ENCODE data around the gene GSG1L2. TPM values are rescaled to one million over a fixed set of nuclear protein-coding genes. Genes with fewer than 3 reads are reported as not detected.

Gene GSG1L2
- total RNA-seq, 1 experiment from 2014 or later: not detected

DNA sequence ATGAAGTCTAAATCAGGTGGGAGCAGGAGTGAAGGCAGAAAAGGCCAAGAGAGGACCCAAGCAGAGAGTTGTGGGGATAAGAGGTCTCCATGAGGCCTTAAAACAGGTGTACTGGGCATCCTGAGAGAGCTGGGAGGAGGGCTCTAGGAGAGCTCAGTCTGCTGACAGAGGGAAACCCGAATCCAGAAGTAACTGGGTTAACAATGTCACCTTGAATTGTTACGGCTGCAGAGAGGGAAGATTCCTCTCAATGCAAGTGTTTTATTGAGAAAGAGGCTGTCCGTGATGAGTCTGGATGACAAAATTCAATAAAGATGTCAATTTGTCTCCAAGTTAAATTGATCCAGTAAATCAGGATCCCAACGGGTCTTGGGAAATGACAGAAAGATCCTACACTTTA lies 38.8 kb downstream of the GSG1L2 start:
- no peak overlapping the region for H3K27ac ChIP-seq (ENCODE audit: low read depth, low read length)
- peaks cover 21% of the 10 kb centered on the region; the same call in 1 of the 2 replicates for H3K27me3 ChIP-seq (ENCODE audit: insufficient read depth, low read length)
- no peaks in the 10 kb centered on the region for H3K9me2 ChIP-seq (ENCODE audit: insufficient read depth)
- no peak overlapping the region for H3K4me2 ChIP-seq (ENCODE audit: low read length)
- H3K4me3 ChIP-seq (replicated peaks in 1 of 2; ENCODE audit: low read depth in 1 of 2, low read length in 2 of 2): no peak overlapping the region
- DNase-seq (ENCODE audit: low read depth, low spot score) (no peak), ATAC-seq (no peak)
- intact Hi-C loops (cut with micrococcal nuclease): no loop called here
- CTCF ChIA-PET: no interaction called here
- TF ChIP-seq RAD21 (IDR thresholded peaks at IDR 0.05; ENCODE audit: low read depth) (no peak), ZFX (IDR thresholded peaks at IDR 0.05) (no peak), EZH2phosphoT487 (IDR thresholded peaks at IDR 0.05; ENCODE audit: borderline replicate concordance) (no peak), EZH2 (IDR thresholded peaks at IDR 0.05) (no peak), SRF (IDR thresholded peaks at IDR 0.05; ENCODE audit: low read depth) (no peak), YY1 (IDR thresholded peaks at IDR 0.05; ENCODE audit: extremely low read depth, insufficient replicate concordance, low read depth, low read length) (no peak), TCF7L2 (IDR thresholded peaks at IDR 0.05; ENCODE audit: borderline replicate concordance, extremely low read depth, insufficient read depth, insufficient read length) (no peak), ZNF274 (IDR thresholded peaks at IDR 0.05; ENCODE audit: low read depth, low read length) (no peak), CBX3 (IDR thresholded peaks at IDR 0.05; ENCODE audit: low read depth) (no peak)
- TF ChIP-seq, protein P1, sequence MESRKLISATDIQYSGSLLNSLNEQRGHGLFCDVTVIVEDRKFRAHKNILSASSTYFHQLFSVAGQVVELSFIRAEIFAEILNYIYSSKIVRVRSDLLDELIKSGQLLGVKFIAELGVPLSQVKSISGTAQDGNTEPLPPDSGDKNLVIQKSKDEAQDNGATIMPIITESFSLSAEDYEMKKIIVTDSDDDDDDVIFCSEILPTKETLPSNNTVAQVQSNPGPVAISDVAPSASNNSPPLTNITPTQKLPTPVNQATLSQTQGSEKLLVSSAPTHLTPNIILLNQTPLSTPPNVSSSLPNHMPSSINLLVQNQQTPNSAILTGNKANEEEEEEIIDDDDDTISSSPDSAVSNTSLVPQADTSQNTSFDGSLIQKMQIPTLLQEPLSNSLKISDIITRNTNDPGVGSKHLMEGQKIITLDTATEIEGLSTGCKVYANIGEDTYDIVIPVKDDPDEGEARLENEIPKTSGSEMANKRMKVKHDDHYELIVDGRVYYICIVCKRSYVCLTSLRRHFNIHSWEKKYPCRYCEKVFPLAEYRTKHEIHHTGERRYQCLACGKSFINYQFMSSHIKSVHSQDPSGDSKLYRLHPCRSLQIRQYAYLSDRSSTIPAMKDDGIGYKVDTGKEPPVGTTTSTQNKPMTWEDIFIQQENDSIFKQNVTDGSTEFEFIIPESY (IDR thresholded peaks at IDR 0.05; ENCODE audit: extremely low read depth, insufficient replicate concordance, low read length): no peak
- TF ChIP-seq, protein P2, sequence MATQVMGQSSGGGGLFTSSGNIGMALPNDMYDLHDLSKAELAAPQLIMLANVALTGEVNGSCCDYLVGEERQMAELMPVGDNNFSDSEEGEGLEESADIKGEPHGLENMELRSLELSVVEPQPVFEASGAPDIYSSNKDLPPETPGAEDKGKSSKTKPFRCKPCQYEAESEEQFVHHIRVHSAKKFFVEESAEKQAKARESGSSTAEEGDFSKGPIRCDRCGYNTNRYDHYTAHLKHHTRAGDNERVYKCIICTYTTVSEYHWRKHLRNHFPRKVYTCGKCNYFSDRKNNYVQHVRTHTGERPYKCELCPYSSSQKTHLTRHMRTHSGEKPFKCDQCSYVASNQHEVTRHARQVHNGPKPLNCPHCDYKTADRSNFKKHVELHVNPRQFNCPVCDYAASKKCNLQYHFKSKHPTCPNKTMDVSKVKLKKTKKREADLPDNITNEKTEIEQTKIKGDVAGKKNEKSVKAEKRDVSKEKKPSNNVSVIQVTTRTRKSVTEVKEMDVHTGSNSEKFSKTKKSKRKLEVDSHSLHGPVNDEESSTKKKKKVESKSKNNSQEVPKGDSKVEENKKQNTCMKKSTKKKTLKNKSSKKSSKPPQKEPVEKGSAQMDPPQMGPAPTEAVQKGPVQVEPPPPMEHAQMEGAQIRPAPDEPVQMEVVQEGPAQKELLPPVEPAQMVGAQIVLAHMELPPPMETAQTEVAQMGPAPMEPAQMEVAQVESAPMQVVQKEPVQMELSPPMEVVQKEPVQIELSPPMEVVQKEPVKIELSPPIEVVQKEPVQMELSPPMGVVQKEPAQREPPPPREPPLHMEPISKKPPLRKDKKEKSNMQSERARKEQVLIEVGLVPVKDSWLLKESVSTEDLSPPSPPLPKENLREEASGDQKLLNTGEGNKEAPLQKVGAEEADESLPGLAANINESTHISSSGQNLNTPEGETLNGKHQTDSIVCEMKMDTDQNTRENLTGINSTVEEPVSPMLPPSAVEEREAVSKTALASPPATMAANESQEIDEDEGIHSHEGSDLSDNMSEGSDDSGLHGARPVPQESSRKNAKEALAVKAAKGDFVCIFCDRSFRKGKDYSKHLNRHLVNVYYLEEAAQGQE (IDR thresholded peaks at IDR 0.05; ENCODE audit: low read depth): no peak
- TF ChIP-seq, protein P3, sequence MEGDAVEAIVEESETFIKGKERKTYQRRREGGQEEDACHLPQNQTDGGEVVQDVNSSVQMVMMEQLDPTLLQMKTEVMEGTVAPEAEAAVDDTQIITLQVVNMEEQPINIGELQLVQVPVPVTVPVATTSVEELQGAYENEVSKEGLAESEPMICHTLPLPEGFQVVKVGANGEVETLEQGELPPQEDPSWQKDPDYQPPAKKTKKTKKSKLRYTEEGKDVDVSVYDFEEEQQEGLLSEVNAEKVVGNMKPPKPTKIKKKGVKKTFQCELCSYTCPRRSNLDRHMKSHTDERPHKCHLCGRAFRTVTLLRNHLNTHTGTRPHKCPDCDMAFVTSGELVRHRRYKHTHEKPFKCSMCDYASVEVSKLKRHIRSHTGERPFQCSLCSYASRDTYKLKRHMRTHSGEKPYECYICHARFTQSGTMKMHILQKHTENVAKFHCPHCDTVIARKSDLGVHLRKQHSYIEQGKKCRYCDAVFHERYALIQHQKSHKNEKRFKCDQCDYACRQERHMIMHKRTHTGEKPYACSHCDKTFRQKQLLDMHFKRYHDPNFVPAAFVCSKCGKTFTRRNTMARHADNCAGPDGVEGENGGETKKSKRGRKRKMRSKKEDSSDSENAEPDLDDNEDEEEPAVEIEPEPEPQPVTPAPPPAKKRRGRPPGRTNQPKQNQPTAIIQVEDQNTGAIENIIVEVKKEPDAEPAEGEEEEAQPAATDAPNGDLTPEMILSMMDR (IDR thresholded peaks at IDR 0.05 in 2 of 3, conservative IDR thresholded peaks at IDR 0.05 in 1 of 3; ENCODE audit: borderline replicate concordance in 1 of 3, insufficient read depth in 1 of 3, low read depth in 2 of 3, low read length in 2 of 3): no peak
- no peaks in the 10 kb centered on the region for H3K9me3 ChIP-seq (ENCODE audit: control insufficient read depth in 1 of 2, insufficient read depth in 1 of 2, low read depth in 1 of 2, low read length in 2 of 2)
- no peaks in the 10 kb centered on the region for H3K4me1 ChIP-seq (ENCODE audit: control insufficient read depth in 1 of 2, insufficient read depth in 2 of 2, low read length in 2 of 2)
- BruUV-seq (replicated peaks): no TSS peak
- no peak overlapping the region for H3K9ac ChIP-seq (ENCODE audit: low read length)
- RAD21 ChIA-PET (ENCODE audit: low non-redundant PET in 1 of 2, low total read pairs in 2 of 2, uncharacterized antibody in 2 of 2, unreplicated experiment in 2 of 2): no interaction called here
- no peaks in the 10 kb centered on the region for H3K36me3 ChIP-seq (ENCODE audit: control insufficient read depth in 1 of 2, insufficient read depth in 2 of 2, low read length in 2 of 2)
- POLR2A ChIA-PET: no interaction called here
- no peaks in the 10 kb centered on the region for H4K20me1 ChIP-seq (ENCODE audit: insufficient read depth)
- no peak overlapping the region for H2AFZ ChIP-seq (ENCODE audit: low read depth, low read length, poor library complexity, severe bottlenecking)
- no peaks in the 10 kb centered on the region for H3K79me2 ChIP-seq (ENCODE audit: insufficient read depth, low read length)
